Measurements from ENCODE around the gene PCYT2.
A peak's percentile ranks its signal among the peaks of the same experiment; 100 is the strongest.

The PCYT2 gene

GRCh38 chr17:81898885-81899284, 12.3 kb downstream of the PCYT2 start:
- no peak overlapping the region for H3K27ac ChIP-seq
- TF ChIP-seq ZFX (IDR thresholded peaks at IDR 0.05) (no peak), CTCF (conservative IDR thresholded peaks at IDR 0.05) (no peak)

GRCh38 chr17:81898029-81898866, 13.0 kb downstream of the PCYT2 start:
- TF ChIP-seq ZFX (IDR thresholded peaks at IDR 0.05), result no peak
- TF ChIP-seq CTCF (conservative IDR thresholded peaks at IDR 0.05), result no peak
- no peak overlapping the region for H3K27ac ChIP-seq

- no peak for TF ChIP-seq CTCF (conservative IDR thresholded peaks at IDR 0.05)
- TF ChIP-seq ZFX (IDR thresholded peaks at IDR 0.05), result no peak
- H3K27ac ChIP-seq, result no peak overlapping the region
Measured at GRCh38 chr17:81895400-81895799, 15.8 kb downstream of the PCYT2 start.

- TF ChIP-seq CTCF (conservative IDR thresholded peaks at IDR 0.05), result no peak
- TF ChIP-seq ZFX (IDR thresholded peaks at IDR 0.05), result peak; percentile 56; the same call in 1 of the 2 replicates
- peak overlapping the region; percentile 95 for H3K27ac ChIP-seq
Measured at GRCh38 chr17:81891303-81891552, 20.0 kb downstream of the PCYT2 start.

GRCh38 chr17:81890447-81891302, 20.5 kb downstream of the PCYT2 start:
- peak overlapping the region; percentile 95 for H3K27ac ChIP-seq
- TF ChIP-seq ZFX (IDR thresholded peaks at IDR 0.05) (no peak), CTCF (conservative IDR thresholded peaks at IDR 0.05) (no peak)

GRCh38 chr17:81889602-81890001, 21.6 kb downstream of the PCYT2 start:
- TF ChIP-seq ZFX (IDR thresholded peaks at IDR 0.05) (no peak), CTCF (conservative IDR thresholded peaks at IDR 0.05) (no peak)
- peak overlapping the region; percentile 95; the same call in 1 of the 2 replicates for H3K27ac ChIP-seq

GRCh38 chr17:81888988-81889595, 22.1 kb downstream of the PCYT2 start:
- H3K27ac ChIP-seq, result no peak overlapping the region

More at GRCh38 chr17:81888988-81889595, 22.1 kb downstream of the PCYT2 start:
- TF ChIP-seq ZFX (IDR thresholded peaks at IDR 0.05) (no peak), CTCF (conservative IDR thresholded peaks at IDR 0.05) (no peak)
